T-helper 2 cell (primary cell): ENCODE results near the gene DTNBP1.

Source experiments
- DNase-seq, 5 experiments: peaks; one replicate each; pipeline versions ENCODE4 v3.0.0 to v3.0.0-alpha.2; 2012 to 2022

DTNBP1 gene

GRCh38 chr6:15530411-15530810, 132.4 kb downstream of the DTNBP1 start:
- no peak for DNase-seq

GRCh38 chr6:15528870-15529269, 134.0 kb downstream of the DTNBP1 start:
- DNase-seq: no peak

DNA sequence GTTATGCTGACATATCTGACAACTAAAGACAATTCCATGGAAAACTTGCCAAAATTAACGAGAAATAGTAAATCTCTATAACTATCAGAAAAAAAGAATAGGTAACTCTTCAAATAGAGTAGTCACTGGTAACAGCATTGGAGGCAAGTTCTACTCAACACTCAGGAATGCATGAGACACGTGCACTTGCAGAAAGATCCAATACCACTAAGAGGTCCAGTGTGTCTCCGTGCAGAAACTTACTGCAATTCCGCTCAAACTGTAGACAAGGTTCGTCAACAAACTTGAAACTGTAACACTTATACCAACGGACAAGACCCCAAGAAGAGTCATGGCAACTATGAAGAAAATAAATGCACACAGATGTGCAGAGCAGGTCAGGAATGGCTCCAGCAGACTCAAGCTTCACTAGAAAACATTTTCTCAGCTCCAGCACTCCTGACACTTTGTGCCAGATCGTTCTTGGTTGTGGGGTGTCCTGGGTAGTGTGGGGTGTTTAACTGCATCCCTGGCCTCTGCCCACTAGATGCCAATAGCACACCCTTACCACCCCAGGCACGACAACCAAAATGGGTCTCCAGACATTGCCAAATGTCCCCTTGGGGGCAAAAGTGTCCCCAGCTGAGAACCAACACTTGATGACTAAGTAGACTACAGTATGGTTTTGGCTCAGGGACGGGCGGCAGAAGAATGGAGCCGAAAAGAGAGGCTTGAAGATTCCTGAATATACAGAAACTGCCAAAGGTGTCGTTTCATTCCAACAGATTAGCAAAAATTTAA, 134.8 kb downstream of the DTNBP1 start:
- no peak for DNase-seq

DNA sequence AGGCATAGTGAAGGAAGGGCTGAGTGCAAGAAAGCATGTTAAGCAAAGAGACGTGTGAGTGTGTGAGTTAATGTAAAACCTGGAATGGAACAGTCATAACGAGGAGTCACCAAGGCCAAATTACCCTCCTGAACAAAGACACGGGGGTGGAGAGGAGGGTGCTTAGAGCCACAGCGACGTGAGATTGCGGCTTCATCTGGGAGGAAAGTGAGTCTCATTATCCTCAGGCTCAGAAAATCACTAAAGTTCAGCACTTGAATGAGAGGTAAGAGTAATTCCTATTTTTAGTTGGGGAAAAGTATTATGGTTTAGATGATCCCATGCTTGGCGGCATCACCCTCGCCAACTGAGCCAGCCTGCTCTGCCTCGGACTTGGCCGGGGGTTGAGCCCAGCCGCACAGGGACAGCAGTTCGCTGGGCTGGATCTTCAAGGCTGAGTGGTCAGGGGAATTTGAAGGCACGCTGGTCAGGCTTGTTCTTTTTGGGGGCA, 136.6 kb downstream of the DTNBP1 start:
- DNase-seq: no peak

DNA sequence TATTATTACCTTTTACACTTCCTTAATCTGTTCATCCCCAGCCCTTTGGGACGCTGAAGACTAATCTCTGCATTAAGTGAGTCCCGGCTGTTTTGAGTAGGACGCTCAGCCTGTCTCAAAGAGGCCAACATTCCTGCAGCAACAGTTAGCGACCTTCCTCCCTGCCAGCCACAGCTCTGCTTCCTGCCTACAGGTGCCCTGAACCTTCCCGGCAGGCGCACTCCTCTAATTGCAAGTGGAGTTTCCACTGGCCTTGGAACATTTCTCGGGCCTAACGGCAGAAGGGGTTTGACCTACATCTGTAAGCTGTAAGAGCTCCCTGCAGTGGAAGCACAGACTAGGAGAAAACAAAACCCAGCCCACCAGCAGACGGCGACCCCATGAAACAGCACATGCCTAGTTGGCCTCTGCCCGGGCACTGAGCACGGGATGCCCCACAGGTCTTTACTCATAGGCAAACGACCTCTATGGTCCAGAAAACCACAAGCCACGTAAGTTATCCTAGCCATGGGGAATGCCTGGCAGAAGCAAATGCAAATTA, 137.9 kb downstream of the DTNBP1 start:
- DNase-seq: no peak

GRCh38 chr6:15523679-15524630, 138.9 kb downstream of the DTNBP1 start:
- no peak for DNase-seq

- DNase-seq: no peak
These were observed 139.8 kb downstream of the DTNBP1 start for GRCh38 chr6:15522856-15523529.

- peak in 1 of 5 experiments; percentile 19 for DNase-seq
These were observed 140.4 kb downstream of the DTNBP1 start for GRCh38 chr6:15522427-15522826.

GRCh38 chr6:15522026-15522425, 140.8 kb downstream of the DTNBP1 start:
- DNase-seq: no peak

DNA sequence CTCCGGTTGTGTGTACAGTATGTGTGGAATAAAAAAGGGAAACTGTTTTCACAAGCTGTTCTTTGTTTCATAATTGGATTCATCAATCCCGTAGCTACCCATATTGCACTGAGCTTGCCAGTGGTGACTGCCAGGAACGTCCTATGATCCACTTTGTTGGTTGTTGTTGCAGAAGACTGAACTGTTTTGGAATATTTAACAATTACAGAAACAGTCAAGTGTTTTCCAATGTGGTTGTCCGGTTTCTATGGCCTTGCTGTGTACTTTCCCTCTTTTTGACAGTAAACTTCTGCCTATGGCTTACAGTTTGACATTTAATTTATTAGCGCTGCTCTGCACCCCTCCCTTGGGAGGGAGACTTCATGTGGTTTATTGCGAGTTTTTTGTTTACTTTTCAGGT, 141.2 kb downstream of the DTNBP1 start:
- no peak for DNase-seq

- DNase-seq: no peak
These were observed 142.1 kb downstream of the DTNBP1 start for GRCh38 chr6:15520626-15521203.

- DNase-seq: no peak
These were observed 143.1 kb downstream of the DTNBP1 start for GRCh38 chr6:15519681-15520080.

DNA sequence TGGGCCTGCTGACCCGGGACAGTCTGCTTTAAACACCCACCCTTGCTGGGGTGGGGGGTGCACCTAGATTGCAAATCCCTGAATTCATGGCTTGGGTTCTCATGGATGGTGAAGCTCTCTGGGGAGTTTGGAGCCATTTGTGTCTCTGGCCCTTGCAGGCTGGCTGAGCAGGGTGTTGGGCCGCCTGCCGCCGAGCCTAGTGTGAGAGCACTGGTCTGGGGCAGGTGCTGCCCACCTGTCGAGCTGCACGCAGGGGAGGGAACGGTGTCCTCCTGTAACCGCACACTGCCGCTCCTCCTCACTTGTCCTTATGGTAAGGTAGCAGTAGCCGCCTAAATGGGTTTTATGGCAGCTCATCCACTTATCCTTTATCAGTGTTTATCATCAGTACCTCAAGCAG, 143.9 kb downstream of the DTNBP1 start:
- DNase-seq: no peak

GRCh38 chr6:15518057-15518456, 144.8 kb downstream of the DTNBP1 start:
- no peak for DNase-seq

DNA sequence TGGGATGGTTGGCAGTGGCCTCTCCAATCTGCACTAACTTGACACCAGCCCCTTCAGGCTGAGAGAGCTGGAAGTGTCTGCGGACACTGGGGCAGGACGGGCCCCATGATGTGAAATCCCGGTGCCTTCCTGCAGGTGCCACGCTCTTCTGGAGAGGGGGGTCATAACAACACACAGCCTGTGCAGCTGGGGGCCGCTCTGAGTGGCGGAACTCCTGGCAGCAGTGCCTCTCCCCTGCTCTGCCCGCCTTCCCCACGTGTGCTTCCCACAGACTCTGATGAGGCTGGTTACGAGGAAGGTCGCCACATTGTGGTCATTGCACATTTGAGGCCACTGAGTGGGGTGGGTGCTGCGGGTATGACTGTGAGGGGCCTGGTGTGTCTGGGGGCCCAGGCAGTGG, 145.2 kb downstream of the DTNBP1 start:
- no peak for DNase-seq

DNA sequence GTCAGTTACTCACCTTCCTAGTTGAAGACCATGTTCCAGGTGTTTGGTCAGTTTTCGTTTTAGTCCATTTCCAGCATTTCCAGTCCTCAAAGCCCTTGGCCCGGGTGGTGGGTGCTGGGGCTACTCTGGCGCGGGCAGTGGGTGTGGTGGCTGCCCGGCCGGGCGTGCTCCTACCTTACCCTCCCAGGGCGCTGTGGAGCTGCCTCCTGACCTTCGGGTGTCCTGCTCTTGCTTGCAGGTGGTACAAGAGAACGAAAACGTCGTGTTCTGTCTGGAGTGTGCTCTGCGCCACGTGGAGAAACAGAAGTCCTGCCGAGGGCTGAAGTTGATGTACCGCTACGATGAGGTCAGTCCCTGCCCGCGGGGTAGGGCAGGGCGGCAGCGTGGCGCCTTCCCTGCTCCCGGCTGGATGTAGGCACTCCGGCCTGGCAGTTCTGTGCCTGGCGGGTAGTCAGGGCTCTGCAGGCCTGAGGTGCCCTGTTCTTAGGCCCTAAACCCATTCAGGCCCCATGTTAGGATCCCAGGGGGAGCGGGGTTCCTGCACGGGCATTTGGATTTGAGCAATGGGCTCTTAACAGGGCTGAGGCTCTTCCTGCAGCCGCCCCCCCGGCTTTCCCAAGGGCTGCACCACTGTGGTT, 145.8 kb downstream of the DTNBP1 start:
- DNase-seq: no peak

- DNase-seq: no peak
These were observed 146.4 kb downstream of the DTNBP1 start for GRCh38 chr6:15516378-15516777.

- DNase-seq: no peak
These were observed 147.0 kb downstream of the DTNBP1 start for GRCh38 chr6:15515660-15516375.

DNA sequence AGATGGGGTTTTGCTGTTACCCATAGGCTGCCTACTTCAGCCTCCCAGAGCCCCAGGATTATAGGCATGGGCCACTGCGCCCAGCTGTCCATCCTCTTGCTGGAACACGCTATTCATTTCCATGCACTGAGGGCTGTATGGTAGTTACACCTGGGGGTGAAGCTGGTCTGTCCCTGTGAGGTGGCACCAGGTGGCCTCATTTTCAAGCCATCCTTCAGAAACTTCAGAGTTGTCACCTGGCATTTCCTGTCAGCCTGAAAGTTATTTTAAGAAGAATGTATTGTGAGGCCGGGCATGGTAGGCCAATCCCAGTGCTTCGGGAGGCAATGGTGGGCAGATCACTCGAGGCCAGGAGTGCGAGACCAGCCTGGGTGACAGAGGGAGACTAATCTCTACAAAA, 147.6 kb downstream of the DTNBP1 start:
- DNase-seq: no peak

GRCh38 chr6:15513801-15514711, 148.8 kb downstream of the DTNBP1 start:
- no peak for DNase-seq
